RWPE2 (cell line): ENCODE results near the gene MLF1.

Source experiments
- ATAC-seq: fragments of 200-7000 bp; cut with Tn5 transposase; 3 replicates; pipeline ENCODE4 v1.9.1; 2021; ENCODE audit warnings: low read depth
- DNase-seq: peaks from one replicate; pipeline ENCODE4 v3.0.0-alpha.2; 2020; ENCODE audit warnings: low spot score
- H3K27ac ChIP-seq: fragments of 450-650 bp; 2 replicates; pipeline ENCODE4 v1.5.1; 2017; ENCODE audit warnings: mild to moderate bottlenecking; ENCODE audit not compliant: poor library complexity, severe bottlenecking
- H3K27me3 ChIP-seq: fragments of 250-450 bp; sonication (Bioruptor Pico); 2 replicates; pipeline ENCODE4 v1.5.1; 2021; ENCODE audit warnings: mild to moderate bottlenecking, moderate library complexity; ENCODE audit not compliant: insufficient read depth, poor library complexity, severe bottlenecking
- H3K36me3 ChIP-seq: fragments of 250-450 bp; sonication (Bioruptor Pico); 2 replicates; pipeline ENCODE4 v1.5.1; 2020; ENCODE audit warnings: low read depth, mild to moderate bottlenecking, moderate library complexity
- H3K4me1 ChIP-seq: fragments of 250-450 bp; sonication (Bioruptor Pico); 2 replicates; pipeline ENCODE4 v1.5.1; 2021; ENCODE audit warnings: mild to moderate bottlenecking, moderate library complexity; ENCODE audit not compliant: insufficient read depth, poor library complexity, severe bottlenecking
- H3K4me3 ChIP-seq: fragments of 250-450 bp; sonication (Bioruptor Pico); 2 replicates; pipeline ENCODE4 v1.5.1; 2021; ENCODE audit warnings: mild to moderate bottlenecking, moderate library complexity; ENCODE audit not compliant: severe bottlenecking
- H3K9me3 ChIP-seq: fragments of 250-450 bp; sonication (Bioruptor Pico); 2 replicates; pipeline ENCODE4 v1.5.1; 2021; ENCODE audit warnings: mild to moderate bottlenecking, moderate library complexity; ENCODE audit not compliant: severe bottlenecking
- CTCF ChIP-seq: fragments of 450-650 bp; IDR thresholded peaks from one replicate; pipeline ENCODE4 v1.5.1; 2017; ENCODE audit warnings: mild to moderate bottlenecking, moderate library complexity; ENCODE audit not compliant: poor library complexity, severe bottlenecking

MLF1 gene

DNA sequence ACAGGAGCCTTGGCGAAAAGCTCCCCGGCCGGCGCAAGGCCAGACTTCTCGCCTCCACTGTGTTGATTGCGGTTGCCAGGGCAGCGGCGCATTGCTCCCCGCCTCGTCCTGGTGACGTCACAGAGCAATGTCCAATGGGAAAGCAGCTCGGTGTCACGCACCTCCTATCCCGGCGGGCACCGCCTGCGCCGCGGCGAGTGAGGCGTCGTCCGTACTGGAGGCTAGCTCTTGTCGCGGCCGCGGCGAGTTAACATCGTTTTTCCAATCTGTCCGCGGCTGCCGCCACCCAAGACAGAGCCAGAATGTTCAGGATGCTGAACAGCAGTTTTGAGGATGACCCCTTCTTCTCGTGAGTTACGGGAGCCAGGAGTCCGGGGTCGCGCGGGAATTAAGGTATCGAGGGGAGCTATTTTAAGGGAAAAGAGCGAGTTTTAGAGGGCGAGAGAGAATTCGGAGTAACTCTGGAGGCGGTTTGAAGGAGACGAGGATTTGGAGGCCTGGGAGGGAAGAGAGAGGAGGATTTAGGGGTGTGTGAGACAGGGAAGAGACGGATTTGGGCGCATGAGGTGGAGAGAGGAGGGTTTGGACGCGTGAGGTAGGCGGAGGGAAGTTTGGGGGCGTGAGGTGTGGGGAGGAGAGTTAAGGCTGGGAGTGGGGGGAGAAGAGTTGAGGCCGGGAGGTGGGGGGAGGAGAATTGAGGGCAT is at the start of gene MLF1:
Gene MLF1, plus strand, starts transcription at position 196 of the 704 bp plus-strand sequence. Its CDS starts 107 bp downstream, at position 303.
- peak within 1 kb of the TSS; percentile 49 for H3K4me3 ChIP-seq
- no peaks in the 10 kb centered on the region for H3K27me3 ChIP-seq
- no peak within 1 kb of the TSS for H3K27ac ChIP-seq
- no peaks in the 10 kb centered on the region for H3K36me3 ChIP-seq
- peak; percentile 98 for ATAC-seq
- H3K4me1 ChIP-seq, result no peaks in the 10 kb centered on the region
- no peak for TF ChIP-seq CTCF
- DNase-seq, result peak; percentile 93
- no peaks in the 10 kb centered on the region for H3K9me3 ChIP-seq

GRCh38 chr3:158522221-158523136 is 48.5 kb upstream of the MLF1 start:
- Histone ChIP-seq H3K36me3 (no peaks in the 10 kb centered on the region), H3K4me3 (no peak overlapping the region), H3K9me3 (no peaks in the 10 kb centered on the region), H3K27me3 (no peaks in the 10 kb centered on the region), H3K27ac (no peak overlapping the region), H3K4me1 (peaks cover 8% of the 10 kb centered on the region)
- TF ChIP-seq CTCF, result no peak
- DNase-seq, result no peak
- ATAC-seq, result peak; percentile 29; the same call in 1 of the 3 replicates

DNA sequence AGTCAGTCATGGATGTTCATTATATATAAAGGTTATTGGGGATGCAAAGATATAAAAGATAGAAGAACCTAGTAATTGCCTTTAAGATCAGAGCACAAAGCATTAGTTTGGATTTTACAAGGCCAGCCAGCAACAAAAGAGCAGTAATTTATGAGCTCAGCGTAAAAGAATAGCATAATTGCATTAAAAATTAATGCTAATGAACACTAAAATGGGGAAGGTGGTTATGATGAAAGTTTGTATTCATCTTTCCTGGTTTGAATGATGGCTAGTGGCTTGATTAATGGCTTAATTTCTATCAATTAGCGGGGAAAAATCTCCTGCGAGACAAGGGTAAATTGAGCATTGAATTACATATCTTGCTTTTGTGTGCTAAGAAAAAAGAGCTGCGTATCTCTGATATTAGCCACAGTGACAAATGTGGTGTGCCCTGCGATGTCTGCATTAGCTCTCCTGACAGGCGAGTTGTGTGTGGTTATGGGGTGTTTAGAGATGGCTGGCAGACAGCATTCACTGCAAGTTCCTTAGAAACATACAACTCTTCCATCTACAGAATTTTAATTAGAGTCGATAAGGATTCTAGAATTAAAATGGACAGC is 42.8 kb upstream of the MLF1 start:
- TF ChIP-seq CTCF, result no peak
- Histone ChIP-seq H3K9me3 (no peaks in the 10 kb centered on the region), H3K36me3 (no peaks in the 10 kb centered on the region), H3K4me1 (no peaks in the 10 kb centered on the region), H3K27me3 (no peaks in the 10 kb centered on the region), H3K4me3 (no peak overlapping the region), H3K27ac (no peak overlapping the region)
- ATAC-seq, result no peak
- DNase-seq, result no peak

DNA sequence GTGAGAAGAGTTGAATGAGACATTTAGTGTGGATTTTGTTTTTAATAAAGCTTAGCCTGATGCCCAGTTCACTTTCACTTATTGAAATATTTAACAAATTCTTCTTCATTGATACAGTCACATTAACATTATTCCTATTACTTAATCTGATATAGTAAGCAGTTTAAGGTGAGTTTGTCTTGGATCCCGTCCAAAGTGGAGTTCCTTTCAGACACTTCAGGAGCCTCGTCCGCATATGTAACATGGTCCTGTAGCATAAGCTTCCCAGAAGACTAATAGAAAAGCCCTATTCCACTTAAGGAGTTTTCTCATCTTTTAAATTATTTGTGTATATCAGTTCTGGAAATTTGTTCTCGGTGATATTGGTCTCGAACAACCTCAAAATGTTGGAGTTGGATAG is 39.7 kb upstream of the MLF1 start:
- 0 out of 3 replicates have a peak, but pooled peaks have one; percentile 35 for ATAC-seq

More for the DNA sequence above, 39.7 kb upstream of the MLF1 start:
- Histone ChIP-seq H3K36me3 (no peaks in the 10 kb centered on the region), H3K4me1 (no peaks in the 10 kb centered on the region), H3K27ac (no peak overlapping the region), H3K9me3 (no peaks in the 10 kb centered on the region), H3K4me3 (no peak overlapping the region), H3K27me3 (no peaks in the 10 kb centered on the region)
- no peak for DNase-seq
- no peak for TF ChIP-seq CTCF
